Fibroblast of pulmonary artery (primary cell): ENCODE results near the gene ADAMTSL5.
A peak's percentile ranks its signal among the peaks of the same experiment; 100 is the strongest.

Experiments
- DNase-seq: peaks from one replicate; pipeline ENCODE4 v3.0.0-alpha.2; 2010; ENCODE audit warnings: low read depth
- H3K4me3 ChIP-seq: replicated peaks from 2 replicates; pipeline ENCODE4 v1.5.1; 2011; ENCODE audit warnings: low read depth, mild to moderate bottlenecking, control low read depth, low read length, moderate library complexity
- CTCF ChIP-seq: IDR thresholded peaks from 2 replicates; pipeline ENCODE4 v1.5.1; 2011; ENCODE audit warnings: mild to moderate bottlenecking, control low read depth, low read length, inconsistent platforms; ENCODE audit errors: missing control alignments

Gene ADAMTSL5

DNA sequence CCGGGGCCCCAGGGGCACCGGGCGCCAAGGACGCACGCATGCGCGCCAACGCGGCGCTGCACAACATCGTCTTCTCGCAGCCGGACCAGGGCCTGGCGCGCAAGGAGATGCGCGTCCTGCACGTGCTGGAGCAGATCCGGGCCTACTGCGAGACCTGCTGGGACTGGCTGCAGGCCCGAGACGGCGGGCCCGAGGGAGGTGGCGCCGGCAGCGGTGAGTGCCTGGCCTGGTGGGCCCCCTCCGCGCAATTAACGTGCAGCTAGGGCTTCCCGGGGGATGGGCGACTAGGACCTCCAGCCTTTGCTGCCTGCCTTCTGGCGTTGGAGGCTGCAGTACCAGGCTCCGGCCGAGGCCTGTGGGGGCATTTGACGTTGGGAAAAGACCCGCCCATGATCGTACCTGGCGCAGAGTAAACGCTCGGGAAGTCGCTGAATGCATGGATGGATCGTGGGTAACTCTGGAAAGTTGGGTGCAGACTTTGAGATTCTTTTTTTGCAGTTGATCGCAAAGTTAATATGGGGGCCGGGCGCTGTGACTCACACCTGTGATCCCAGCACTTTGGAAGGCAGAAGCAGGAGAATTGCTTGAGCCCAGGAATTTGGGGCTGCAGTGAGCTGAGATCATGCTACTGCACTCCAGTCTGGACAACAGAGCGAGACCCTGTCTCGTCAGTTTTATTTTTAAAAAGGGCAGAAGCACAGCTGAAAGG lies 55.6 kb downstream of the ADAMTSL5 start:
- no peak overlapping the region for H3K4me3 ChIP-seq
- TF ChIP-seq CTCF: no peak
- DNase-seq: no peak

DNA sequence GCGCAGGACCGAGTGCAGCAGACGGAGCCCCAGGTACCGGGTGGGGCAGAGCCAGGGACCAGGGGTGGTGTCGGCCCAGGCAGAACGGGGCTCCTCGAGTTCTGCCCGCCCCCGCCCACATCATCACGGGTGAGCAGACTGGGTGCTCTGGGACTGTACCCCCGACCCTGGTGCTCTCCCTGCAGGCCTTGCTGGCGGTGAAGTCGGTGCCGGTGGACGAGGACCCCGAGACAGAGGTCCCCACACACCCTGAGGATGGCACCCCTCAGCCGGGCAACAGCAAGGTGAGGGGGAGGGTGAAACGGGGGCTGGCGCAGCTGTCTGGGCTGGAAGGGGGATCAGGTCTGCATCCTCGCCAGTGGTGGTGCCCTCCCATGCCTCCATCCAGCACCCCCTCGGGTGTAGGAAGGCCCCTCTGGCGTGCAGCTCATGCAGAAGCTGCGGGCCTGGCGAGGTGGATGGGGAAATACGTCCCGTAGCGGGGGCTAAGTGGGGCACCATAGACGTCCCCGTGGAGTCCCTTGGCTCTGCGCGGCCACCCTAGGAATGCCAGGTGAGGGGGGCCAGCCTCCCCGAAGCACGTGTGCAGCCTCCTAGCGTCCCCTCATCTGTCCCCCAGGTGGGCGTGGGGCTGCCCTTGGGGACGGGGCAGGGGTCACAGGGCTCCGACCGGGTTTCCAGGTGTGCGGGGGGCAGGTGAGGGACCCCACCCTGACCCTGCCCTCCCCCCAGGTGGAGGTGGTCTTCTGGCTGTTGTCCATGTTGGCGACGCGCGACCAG lies 56.5 kb downstream of the ADAMTSL5 start:
- DNase-seq: no peak
- H3K4me3 ChIP-seq: no peak overlapping the region
- TF ChIP-seq CTCF: no peak

GRCh38 chr19:1455336-1456120 lies 57.3 kb downstream of the ADAMTSL5 start:
- no peak for TF ChIP-seq CTCF
- DNase-seq: peak; percentile 61
- H3K4me3 ChIP-seq: no peak overlapping the region
